H1 (cell line): Measurements from ENCODE around the gene STAU1. TPM values are rescaled to one million over a fixed set of nuclear protein-coding genes. Genes with fewer than 3 reads are reported as not detected.

Source experiments
- CTCF ChIA-PET: fragments of 300-600 bp; sonication (Branson Sonifier 250); formaldehyde crosslinking; loops from one replicate; lab custom pipeline; 2021; ENCODE audit not compliant: partially characterized antibody; lab: Charles Lee
- POLR2A ChIA-PET: fragments of 300-600 bp; sonication (Branson Sonifier 250); formaldehyde crosslinking; loops from one replicate; lab custom pipeline; 2021; ENCODE audit warnings: inconsistent platforms; ENCODE audit not compliant: partially characterized antibody; lab: Charles Lee
- DNase-seq, 2 experiments: peaks; one replicate each; pipeline versions ENCODE4 v3.0.0 to v3.0.0-alpha.2; 2010 to 2022; ENCODE audit warnings: low spot score in 2 of 2, low read depth in 1 of 2, mixed read lengths in 1 of 2
- FAIRE-seq: peaks from 2 replicates; lab custom pipeline; 2011; peaks lifted over from hg19 to GRCh38; lab: Jason Lieb, UNC
- H2AFZ ChIP-seq: 2 replicates; pipeline ENCODE4 v1.8.1; 2012; ENCODE audit warnings: low read length, inconsistent platforms
- H2AK5ac ChIP-seq: 2 replicates; pipeline ENCODE4 v1.6.1; 2013; ENCODE audit warnings: low read depth, low read length
- H2BK120ac ChIP-seq: replicated peaks from 2 replicates; pipeline ENCODE3; 2013; ENCODE audit warnings: low read depth, low read length, inconsistent platforms
- H2BK12ac ChIP-seq: 2 replicates; pipeline ENCODE4 v1.6.1; 2013; ENCODE audit warnings: low read depth, low read length
- H2BK15ac ChIP-seq: 2 replicates; pipeline ENCODE4 v1.6.1; 2013; ENCODE audit warnings: low read length
- H2BK20ac ChIP-seq: 2 replicates; pipeline ENCODE4 v1.6.1; 2013; ENCODE audit warnings: low read length
- H2BK5ac ChIP-seq: 2 replicates; pipeline ENCODE4 v1.6.1; 2013; ENCODE audit warnings: low read depth, low read length
- H3K14ac ChIP-seq: 2 replicates; pipeline ENCODE4 v1.6.1; 2013; ENCODE audit warnings: inconsistent platforms; ENCODE audit not compliant: insufficient read length
- H3K18ac ChIP-seq: 2 replicates; pipeline ENCODE4 v1.6.1; 2013; ENCODE audit warnings: low read length; ENCODE audit errors: extremely low read depth
- H3K23ac ChIP-seq: 2 replicates; pipeline ENCODE4 v1.6.1; 2013; ENCODE audit warnings: inconsistent platforms; ENCODE audit not compliant: insufficient read length
- H3K23me2 ChIP-seq: 2 replicates; pipeline ENCODE4 v1.6.1; 2013; ENCODE audit warnings: low read depth, low read length
- H3K27ac ChIP-seq: 2 replicates; pipeline ENCODE4 v1.6.1; 2011; ENCODE audit warnings: low read depth, low read length, inconsistent platforms
- H3K27me3 ChIP-seq, 4 experiments: replicated peaks in 1 of 4; 1 replicate in 1 of 4; 2 replicates in 3 of 4; pipeline versions ENCODE4 v1.6.1 to v1.8.1; 2011 to 2013; ENCODE audit warnings: low read length in 3 of 4, mild to moderate bottlenecking in 3 of 4, inconsistent platforms in 2 of 4, mixed read lengths in 2 of 4, moderate library complexity in 1 of 4; ENCODE audit not compliant: control insufficient read depth in 3 of 4, insufficient read depth in 3 of 4; ENCODE audit errors: extremely low read depth in 1 of 4
- H3K36me3 ChIP-seq, 4 experiments: 2 replicates each; pipeline versions ENCODE4 v1.6.1 to v1.8.1; 2011 to 2013; ENCODE audit warnings: mild to moderate bottlenecking in 4 of 4, low read length in 3 of 4, moderate library complexity in 2 of 4, control low read depth in 1 of 4, inconsistent platforms in 1 of 4; ENCODE audit not compliant: insufficient read depth in 4 of 4, control insufficient read depth in 2 of 4
- H3K4ac ChIP-seq: replicated peaks from 2 replicates; pipeline ENCODE3; 2013; ENCODE audit warnings: low read length, low read depth, mixed read lengths, inconsistent platforms; ENCODE audit not compliant: insufficient read length
- H3K4me1 ChIP-seq, 4 experiments: replicated peaks in 1 of 4; 1 replicate in 1 of 4; 2 replicates in 3 of 4; pipeline versions ENCODE4 v1.6.1 to v1.8.1; 2011 to 2013; ENCODE audit warnings: low read length in 3 of 4, inconsistent platforms in 2 of 4, mixed read lengths in 1 of 4; ENCODE audit not compliant: insufficient read depth in 4 of 4, control insufficient read depth in 3 of 4
- H3K4me2 ChIP-seq, 2 experiments: 2 replicates each; pipeline versions ENCODE4 v1.6.1 to v1.8.1; 2011 to 2013; ENCODE audit warnings: low read depth in 2 of 2, low read length in 2 of 2, control low read depth in 1 of 2, inconsistent platforms in 1 of 2, mild to moderate bottlenecking in 1 of 2; ENCODE audit not compliant: insufficient read depth in 1 of 2
- H3K4me3 ChIP-seq, 4 experiments: fragments of 200-600, 300-600 bp in 1 of 4; sonication (generic), shearing (Covaris generic), sonication (Bioruptor Twin) in 1 of 4; 2 replicates each; pipeline versions ENCODE4 v1.5.1 to v1.8.1; 2011 to 2016; ENCODE audit warnings: low read length in 4 of 4, low read depth in 3 of 4, control low read depth in 2 of 4, inconsistent platforms in 2 of 4, mild to moderate bottlenecking in 2 of 4, mixed read lengths in 1 of 4, moderate library complexity in 1 of 4; ENCODE audit not compliant: insufficient read depth in 2 of 4; ENCODE audit errors: extremely low read depth in 1 of 4
- H3K56ac ChIP-seq: replicated peaks from 2 replicates; pipeline ENCODE3; 2013; ENCODE audit warnings: low read depth, mild to moderate bottlenecking, mixed read lengths, low read length, inconsistent platforms; ENCODE audit not compliant: insufficient read length
- H3K79me1 ChIP-seq: 2 replicates; pipeline ENCODE4 v1.6.1; 2013; ENCODE audit warnings: low read depth, low read length, control low read depth
- H3K79me2 ChIP-seq, 2 experiments: 2 replicates each; pipeline versions ENCODE4 v1.6.1 to v1.8.1; 2012 to 2013; ENCODE audit warnings: low read length in 2 of 2, mild to moderate bottlenecking in 2 of 2, inconsistent platforms in 1 of 2; ENCODE audit not compliant: insufficient read depth in 2 of 2, control insufficient read depth in 1 of 2
- H3K9ac ChIP-seq, 4 experiments: replicated peaks in 1 of 4; 1 replicate in 1 of 4; 2 replicates in 3 of 4; pipeline versions ENCODE4 v1.6.1 to v1.8.1; 2011 to 2013; ENCODE audit warnings: low read depth in 3 of 4, low read length in 3 of 4, control low read depth in 2 of 4, mild to moderate bottlenecking in 2 of 4, moderate library complexity in 2 of 4, inconsistent platforms in 1 of 4; ENCODE audit errors: extremely low read depth in 1 of 4
- H3K9me3 ChIP-seq, 2 experiments: 2 replicates each; pipeline versions ENCODE4 v1.6.1 to v1.8.1; 2012 to 2013; ENCODE audit warnings: mild to moderate bottlenecking in 2 of 2, moderate library complexity in 2 of 2, control low read depth in 1 of 2, inconsistent platforms in 1 of 2, low read depth in 1 of 2, low read length in 1 of 2, mixed read lengths in 1 of 2; ENCODE audit not compliant: insufficient read depth in 2 of 2
- H4K20me1 ChIP-seq, 2 experiments: replicated peaks in 1 of 2; 2 replicates each; pipeline versions ENCODE3 to v1.8.1; 2011 to 2013; ENCODE audit warnings: inconsistent platforms in 2 of 2, low read length in 2 of 2, mild to moderate bottlenecking in 1 of 2; ENCODE audit not compliant: insufficient read depth in 2 of 2, control insufficient read depth in 1 of 2
- H4K5ac ChIP-seq: 2 replicates; pipeline ENCODE4 v1.6.1; 2013; ENCODE audit warnings: low read length, low read depth, mixed read lengths, inconsistent platforms; ENCODE audit not compliant: insufficient read length
- H4K8ac ChIP-seq: 2 replicates; pipeline ENCODE4 v1.8.0; 2013; ENCODE audit warnings: mild to moderate bottlenecking, moderate library complexity, low read length, inconsistent platforms; ENCODE audit not compliant: insufficient read depth; ENCODE audit errors: extremely low read depth
- H4K91ac ChIP-seq: replicated peaks from 2 replicates; pipeline ENCODE3; 2013; ENCODE audit warnings: low read length, mixed read lengths, inconsistent platforms; ENCODE audit not compliant: insufficient read length
- ASH2L ChIP-seq: fragments of 200-600, 300-600 bp; sonication (generic); IDR thresholded peaks from one replicate; pipeline ENCODE4 v1.7.1; 2017; ENCODE audit warnings: low read length
- CBX8 ChIP-seq: fragments of 300-800, 300-1000 bp; sonication (generic); IDR thresholded peaks from 2 replicates; pipeline ENCODE4 v1.7.1; 2016; ENCODE audit warnings: low read depth, low read length, borderline replicate concordance
- CREB1 ChIP-seq: IDR thresholded peaks from 2 replicates; pipeline ENCODE4 v1.6.1; 2012; ENCODE audit warnings: inconsistent platforms
- EP300 ChIP-seq, 2 experiments: IDR thresholded peaks; 1 replicate in 1 of 2; 2 replicates in 1 of 2; pipeline ENCODE4 v1.6.1; 2011 to 2012; ENCODE audit warnings: low read depth in 2 of 2, low read length in 2 of 2, mild to moderate bottlenecking in 2 of 2, borderline replicate concordance in 1 of 2, inconsistent platforms in 1 of 2, moderate library complexity in 1 of 2
- POLR2A ChIP-seq, 2 experiments: IDR thresholded peaks; 1 replicate in 1 of 2; 2 replicates in 1 of 2; pipeline ENCODE4 v1.6.1; 2011; ENCODE audit warnings: low read depth in 2 of 2, low read length in 2 of 2, mild to moderate bottlenecking in 2 of 2; ENCODE audit errors: control extremely low read depth in 1 of 2
- POU5F1 ChIP-seq: IDR thresholded peaks from 2 replicates; pipeline ENCODE4 v1.6.1; 2011; ENCODE audit warnings: low read depth, mild to moderate bottlenecking, low read length, moderate library complexity
- SP1 ChIP-seq: IDR thresholded peaks from 2 replicates; pipeline ENCODE4 v1.6.1; 2011; ENCODE audit warnings: low read depth, low read length
- TCF12 ChIP-seq: IDR thresholded peaks from 2 replicates; pipeline ENCODE4 v1.6.1; 2011; ENCODE audit warnings: low read depth, mild to moderate bottlenecking, low read length
- WGBS, 2 experiments: shearing (Covaris generic) in 1 of 2; methylation state at CpG; one replicate each; pipeline versions ENCODE4 v1.1.6 to v1.1.7; 2013 to 2015; ENCODE audit warnings: low lambda C conversion rate in 2 of 2, mixed read lengths in 2 of 2, inconsistent platforms in 1 of 2, low coverage in 1 of 2, missing lambda C conversion rate in 1 of 2; ENCODE audit not compliant: insufficient replicate concordance in 2 of 2, insufficient coverage in 1 of 2, insufficient read length in 1 of 2; ENCODE audit errors: extremely low coverage in 1 of 2, missing lambda C conversion rate in 1 of 2; 5-methylcytosine and 5-hydroxymethylcytosine counted together
- polyA plus RNA-seq, 7 experiments: library from polyadenylated mRNA; depleted of rRNA in 3 of 7; stranded (reverse) in 5 of 7; unstranded in 2 of 7; fragments of >200 nt in 5 of 7; fragments of 200-250 nt in 2 of 7; gene quantifications; 1 replicate in 5 of 7; 2 replicates in 1 of 7; 4 replicates in 1 of 7; pipeline versions ENCODE4 v1.2.1 to v1.2.3, GENCODE V29; 2011 to 2013; ENCODE audit warnings: missing spikeins in 2 of 7, mixed read lengths in 2 of 7
- total RNA-seq: library from RNA; stranded (reverse); fragmentation: NEBNext Ultra II Directional; extraction: Animal tissue kit (Norgen Biotek cat#: 25700); gene quantifications from 2 replicates; pipeline ENCODE4 v1.2.1, GENCODE V29; 2021
- TF ChIP-seq, protein P1 (sequence below): IDR thresholded peaks from 2 replicates; pipeline ENCODE4 v1.6.1; 2012; ENCODE audit warnings: inconsistent platforms

STAU1 gene
- total and polyA plus RNA-seq, 2 of the 8 experiments (the other 6 are each of a cell fraction or from before 2014, with no cell fraction given) = 41.4 to 107 TPM

GRCh38 chr20:49210757-49211110, 22.6 kb upstream of the STAU1 start:
- H3K27ac ChIP-seq = no peak overlapping the region
- no peaks in the 10 kb centered on the region for H3K23me2 ChIP-seq
- H3K14ac ChIP-seq = no peak overlapping the region
- H3K4me2 ChIP-seq = no peak overlapping the region
- ChIA-PET POLR2A (interaction anchor here (0.7 to 1.1 kb wide), 2 partner anchors 8 to 13 kb away, joined by 3 read pairs; no protein-coding TSS in a partner anchor), CTCF (interaction anchor here (1.4 kb wide), 1 partner anchor 89 kb away, joined by 3 read pairs; no protein-coding TSS in a partner anchor)
- H2BK120ac ChIP-seq = no peak overlapping the region
- H4K91ac ChIP-seq = no peak overlapping the region
- no peak overlapping the region for H2BK5ac ChIP-seq
- no peak overlapping the region for H3K18ac ChIP-seq
- H2AFZ ChIP-seq = no peak overlapping the region
- DNase-seq (no peak), FAIRE-seq (no peak)
- H2AK5ac ChIP-seq = no peak overlapping the region
- TF ChIP-seq, protein P1, sequence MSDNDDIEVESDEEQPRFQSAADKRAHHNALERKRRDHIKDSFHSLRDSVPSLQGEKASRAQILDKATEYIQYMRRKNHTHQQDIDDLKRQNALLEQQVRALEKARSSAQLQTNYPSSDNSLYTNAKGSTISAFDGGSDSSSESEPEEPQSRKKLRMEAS = no peak
- no peak for TF ChIP-seq POLR2A (IDR thresholded peaks at IDR 0.05; ENCODE audit: control extremely low read depth in 1 of 2, low read depth in 2 of 2, low read length in 2 of 2)
- TF ChIP-seq CBX8 = no peak
- no peak for TF ChIP-seq EP300 (IDR thresholded peaks at IDR 0.05; ENCODE audit: borderline replicate concordance in 1 of 2, low read depth in 2 of 2, low read length in 2 of 2)
- no peak for TF ChIP-seq SP1
- no peak for TF ChIP-seq ASH2L
- TF ChIP-seq TCF12 = no peak
- TF ChIP-seq CREB1 = no peak
- TF ChIP-seq POU5F1 = no peak
- H3K23ac ChIP-seq = no peak overlapping the region
- H2BK15ac ChIP-seq = no peak overlapping the region
- peaks cover 0 to 3% of the 10 kb centered on the region in 2 experiments; a peak in 2 of 4 replicates for H3K9me3 ChIP-seq
- H3K9ac ChIP-seq = no peak overlapping the region
- H3K79me2 ChIP-seq = no peaks in the 10 kb centered on the region
- 88% methylated on average over 1 of the region's 1 CpG; no CpG with 5 or more reads in 1 of the 2 experiments for WGBS, 2 experiments
- no peak overlapping the region for H3K4me3 ChIP-seq
- H3K79me1 ChIP-seq = no peaks in the 10 kb centered on the region
- H2BK12ac ChIP-seq = no peak overlapping the region
- no peaks in the 10 kb centered on the region for H3K27me3 ChIP-seq
- H3K4me1 ChIP-seq = 0 out of 7 replicates have a peak, but pooled peaks cover 0 to 2% (median 0%) of the 10 kb centered on the region in 4 experiments
- H2BK20ac ChIP-seq = no peak overlapping the region
- H3K56ac ChIP-seq = no peak overlapping the region
- no peak overlapping the region for H4K5ac ChIP-seq
- H4K8ac ChIP-seq = no peak overlapping the region
- H4K20me1 ChIP-seq = no peaks in the 10 kb centered on the region
- H3K4ac ChIP-seq = no peak overlapping the region
- H3K36me3 ChIP-seq = no peaks in the 10 kb centered on the region
